Tibial artery (tissue), 4 donors: ENCODE results near the gene RIPOR1.
A peak's percentile ranks its signal among the peaks of the same experiment; 100 is the strongest.

Experiments
- DNase-seq, 2 donors: peaks; one replicate each; pipeline ENCODE4 v3.0.0-alpha.2; 2019
- H3K27ac ChIP-seq, 2 donors: fragments of 200-600 bp; sonication (generic) in 1 of 2; 1 replicate in 1 of 2; 2 replicates in 1 of 2; pipeline ENCODE4 v1.5.1; 2018 to 2019; ENCODE audit warnings: mild to moderate bottlenecking in 1 of 2
- H3K27me3 ChIP-seq, 2 donors: fragments of 200-600 bp; sonication (generic) in 1 of 2; one replicate each; pipeline versions ENCODE4 v1.5.1 to v1.6.0; 2016 to 2019
- H3K36me3 ChIP-seq, 3 donors: fragments of 200-600 bp; sonication (generic) in 2 of 3; one replicate each; pipeline ENCODE4 v1.5.1; 2016 to 2019; ENCODE audit warnings: mild to moderate bottlenecking in 2 of 3
- H3K4me1 ChIP-seq, 4 donors: fragments of 200-600 bp; sonication (generic) in 2 of 4; 1 replicate in 3 of 4; 2 replicates in 1 of 4; pipeline ENCODE4 v1.5.1; 2016 to 2019
- H3K4me3 ChIP-seq, 2 donors: fragments of 200-600 bp; sonication (generic) in 1 of 2; 1 replicate in 1 of 2; 2 replicates in 1 of 2; pipeline ENCODE4 v1.5.1; 2018 to 2019; ENCODE audit warnings: mild to moderate bottlenecking in 2 of 2
- H3K9me3 ChIP-seq, 3 donors: fragments of 200-600 bp; sonication (generic) in 1 of 3; one replicate each; pipeline ENCODE4 v1.5.1; 2016 to 2019
- intact Hi-C: fragments of 100-400 bp; cut with DNase I; formaldehyde crosslinking; loops from one replicate; pipeline ENCODE4 v1.15.0; 2023; ENCODE audit warnings: low total_unique reads
- TF ChIP-seq, protein P1 (sequence below), 2 experiments: fragments of 200-600 bp in 1 of 2; fragments of 450-650 bp in 1 of 2; IDR thresholded peaks; one replicate each; pipeline ENCODE4 v1.5.1; 2017 to 2019; ENCODE audit warnings: antibody characterized with exemption in 2 of 2, mild to moderate bottlenecking in 1 of 2, moderate library complexity in 1 of 2

RIPOR1 gene

DNA sequence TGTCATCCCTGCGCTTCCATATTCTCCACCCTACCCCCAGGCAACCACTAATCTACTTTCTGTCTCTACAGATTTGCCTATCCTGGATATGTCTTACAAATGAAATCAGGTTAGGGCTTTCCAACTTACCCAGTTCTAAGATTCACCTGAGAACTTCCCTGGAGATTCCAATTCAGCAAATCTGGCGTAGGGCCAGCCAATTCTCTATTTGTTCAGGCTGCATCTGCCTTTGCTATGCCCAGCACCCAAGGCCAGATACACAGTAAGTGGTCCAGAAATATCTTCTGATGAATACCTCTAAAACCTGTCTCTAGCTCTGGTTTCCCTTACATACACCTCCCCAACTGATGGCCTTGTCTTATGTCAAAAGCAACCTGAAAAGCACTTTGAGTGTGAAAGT is 23.3 kb downstream of the RIPOR1 start:
- intact Hi-C loops = no loop called here
- DNase-seq = no peak
- H3K27me3 ChIP-seq = no peaks in the 10 kb centered on the region
- TF ChIP-seq, protein P1, sequence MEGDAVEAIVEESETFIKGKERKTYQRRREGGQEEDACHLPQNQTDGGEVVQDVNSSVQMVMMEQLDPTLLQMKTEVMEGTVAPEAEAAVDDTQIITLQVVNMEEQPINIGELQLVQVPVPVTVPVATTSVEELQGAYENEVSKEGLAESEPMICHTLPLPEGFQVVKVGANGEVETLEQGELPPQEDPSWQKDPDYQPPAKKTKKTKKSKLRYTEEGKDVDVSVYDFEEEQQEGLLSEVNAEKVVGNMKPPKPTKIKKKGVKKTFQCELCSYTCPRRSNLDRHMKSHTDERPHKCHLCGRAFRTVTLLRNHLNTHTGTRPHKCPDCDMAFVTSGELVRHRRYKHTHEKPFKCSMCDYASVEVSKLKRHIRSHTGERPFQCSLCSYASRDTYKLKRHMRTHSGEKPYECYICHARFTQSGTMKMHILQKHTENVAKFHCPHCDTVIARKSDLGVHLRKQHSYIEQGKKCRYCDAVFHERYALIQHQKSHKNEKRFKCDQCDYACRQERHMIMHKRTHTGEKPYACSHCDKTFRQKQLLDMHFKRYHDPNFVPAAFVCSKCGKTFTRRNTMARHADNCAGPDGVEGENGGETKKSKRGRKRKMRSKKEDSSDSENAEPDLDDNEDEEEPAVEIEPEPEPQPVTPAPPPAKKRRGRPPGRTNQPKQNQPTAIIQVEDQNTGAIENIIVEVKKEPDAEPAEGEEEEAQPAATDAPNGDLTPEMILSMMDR (IDR thresholded peaks at IDR 0.05) = no peak
- no peaks in the 10 kb centered on the region for H3K9me3 ChIP-seq
- H3K4me1 ChIP-seq = peaks cover 0 to 11% (median 0%) of the 10 kb centered on the region in 4 donors
- H3K27ac ChIP-seq = no peak overlapping the region
- no peak overlapping the region for H3K4me3 ChIP-seq
- H3K36me3 ChIP-seq = peaks cover 0 to 24% (median 4%) of the 10 kb centered on the region in 3 donors

DNA sequence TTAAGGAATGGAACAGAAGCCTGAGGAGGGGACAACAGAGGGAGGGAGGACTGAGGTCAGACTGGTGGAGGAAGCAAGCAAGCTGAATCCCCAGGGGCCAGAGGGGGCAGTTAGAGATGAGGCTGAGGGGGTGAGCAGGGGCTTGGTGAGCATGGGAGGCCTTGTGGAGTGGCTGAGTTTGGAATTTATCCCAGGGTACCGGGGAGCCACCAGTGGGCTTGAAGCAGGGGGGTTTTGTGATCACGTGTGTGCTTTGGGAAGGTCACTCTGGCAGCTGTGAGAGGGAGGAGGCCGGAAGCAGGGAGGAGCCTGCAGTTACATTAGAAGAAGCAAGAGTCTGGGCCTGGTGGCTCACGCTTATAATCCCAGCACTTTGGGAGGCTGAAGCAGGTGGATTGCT is 23.8 kb downstream of the RIPOR1 start:
- H3K27ac ChIP-seq = no peak overlapping the region
- intact Hi-C loops = no loop called here
- no peak overlapping the region for H3K4me3 ChIP-seq
- no peaks in the 10 kb centered on the region for H3K9me3 ChIP-seq
- peaks cover 0 to 7% (median 0%) of the 10 kb centered on the region in 4 donors for H3K4me1 ChIP-seq
- H3K27me3 ChIP-seq = no peaks in the 10 kb centered on the region
- TF ChIP-seq, protein P1 (IDR thresholded peaks at IDR 0.05) = no peak
- no peak for DNase-seq
- peaks cover 0 to 19% (median 4%) of the 10 kb centered on the region in 3 donors for H3K36me3 ChIP-seq

DNA sequence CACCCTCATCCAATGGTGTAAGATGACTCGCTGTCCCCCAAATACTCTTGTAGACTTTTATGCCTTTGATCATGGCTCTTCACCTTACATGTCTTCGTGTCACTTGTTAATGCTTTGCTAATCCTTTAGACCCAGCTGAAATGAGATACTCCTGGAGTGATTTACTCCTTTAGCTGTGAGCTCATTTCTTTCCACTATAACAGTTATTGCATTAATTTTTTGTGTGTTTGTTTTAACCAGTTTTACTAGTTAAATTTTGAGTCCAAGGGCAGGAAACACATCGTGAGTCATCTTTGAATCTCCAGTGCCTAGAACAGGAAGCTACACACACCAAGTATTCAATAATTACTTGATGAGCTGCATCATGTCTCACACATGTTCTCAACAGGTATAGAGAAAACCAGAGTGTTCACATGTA is 27.2 kb downstream of the RIPOR1 start:
- no peaks in the 10 kb centered on the region for H3K27me3 ChIP-seq
- DNase-seq = no peak
- no peaks in the 10 kb centered on the region for H3K36me3 ChIP-seq
- intact Hi-C loops = no loop called here
- H3K4me3 ChIP-seq = no peak overlapping the region
- H3K9me3 ChIP-seq = no peaks in the 10 kb centered on the region
- H3K4me1 ChIP-seq = peaks cover 0 to 4% (median 0%) of the 10 kb centered on the region in 4 donors
- no peak overlapping the region for H3K27ac ChIP-seq
- TF ChIP-seq, protein P1 (IDR thresholded peaks at IDR 0.05) = no peak

DNA sequence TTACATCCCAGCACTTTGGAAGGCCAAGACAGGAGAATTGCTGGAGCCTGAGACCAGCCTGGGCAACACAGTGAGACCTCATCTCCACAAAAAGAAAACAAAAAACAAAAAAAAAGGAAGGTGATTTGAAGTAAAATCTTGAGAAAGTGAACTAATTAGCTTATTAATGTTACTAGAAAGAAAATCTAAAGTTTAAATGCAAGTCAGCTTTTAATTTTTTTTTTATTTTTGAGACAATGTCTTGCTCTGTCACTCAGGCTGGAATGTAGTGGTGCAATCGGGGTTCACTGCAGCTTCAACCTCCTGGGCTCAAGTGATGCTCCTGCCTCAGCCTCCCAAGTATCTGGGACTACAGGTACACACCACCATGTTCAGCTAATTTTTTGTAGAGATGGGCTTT is 30.2 kb downstream of the RIPOR1 start:
- no peak for DNase-seq
- H3K36me3 ChIP-seq = no peaks in the 10 kb centered on the region
- no peaks in the 10 kb centered on the region for H3K9me3 ChIP-seq
- H3K27me3 ChIP-seq = no peaks in the 10 kb centered on the region
- H3K4me3 ChIP-seq = no peak overlapping the region
- intact Hi-C loops = no loop called here
- peaks cover 0 to 12% (median 7%) of the 10 kb centered on the region in 4 donors for H3K4me1 ChIP-seq
- H3K27ac ChIP-seq = no peak overlapping the region
- TF ChIP-seq, protein P1 (IDR thresholded peaks at IDR 0.05) = no peak

DNA sequence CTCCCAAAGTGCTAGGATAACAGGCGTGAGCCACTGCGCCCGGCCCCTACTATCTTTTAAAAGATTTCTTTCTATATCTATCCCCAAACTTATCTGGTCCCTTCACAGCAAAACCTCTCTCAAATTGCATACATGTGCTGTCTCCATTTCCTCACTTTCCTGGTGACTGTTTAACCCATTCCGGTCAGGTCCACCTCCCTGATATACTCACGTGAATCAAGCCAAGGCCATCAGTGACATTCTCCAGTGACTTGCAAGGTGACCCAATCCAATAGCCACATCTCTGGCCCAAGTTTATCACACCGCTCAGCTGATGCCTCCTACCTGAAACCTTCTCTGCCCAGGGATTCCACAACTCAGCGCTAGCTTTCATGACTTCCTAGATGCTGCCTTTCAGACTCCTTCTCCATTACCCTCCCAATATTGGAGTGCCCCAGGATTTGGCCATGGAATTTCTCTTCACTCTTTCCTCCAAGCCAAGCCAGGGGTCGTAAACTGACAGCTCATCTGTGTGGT is 32.3 kb downstream of the RIPOR1 start:
- peak in 1 of 2 donors; percentile 53 for DNase-seq
- H3K4me3 ChIP-seq = no peak overlapping the region
- no peaks in the 10 kb centered on the region for H3K27me3 ChIP-seq
- H3K36me3 ChIP-seq = no peaks in the 10 kb centered on the region
- intact Hi-C loops = loop anchor here (5.0 kb wide), 1 partner anchor 34 kb away; the partner anchor contains the start of gene RIPOR1
- TF ChIP-seq, protein P1 (IDR thresholded peaks at IDR 0.05) = no peak
- no peaks in the 10 kb centered on the region for H3K9me3 ChIP-seq
- peak overlapping the region; percentile 98 to 99 for H3K27ac ChIP-seq
- H3K4me1 ChIP-seq = peaks cover 0 to 25% (median 18%) of the 10 kb centered on the region in 4 donors

DNA sequence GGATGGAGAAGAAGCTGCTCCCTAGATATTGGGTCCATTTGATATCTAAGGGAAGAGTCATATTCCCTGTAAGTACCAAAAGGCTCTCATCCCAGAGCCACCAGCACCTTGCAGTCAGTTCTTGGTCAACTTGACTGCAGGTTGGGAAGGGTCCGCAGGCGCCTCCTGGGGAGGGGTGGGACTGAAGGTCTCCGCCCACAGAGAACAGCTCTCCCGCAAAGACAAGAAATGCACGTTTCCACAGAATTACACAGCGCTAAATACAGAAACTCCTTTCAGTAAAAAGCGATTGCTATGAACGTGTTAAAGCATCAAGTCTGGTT is 32.8 kb downstream of the RIPOR1 start:
- TF ChIP-seq, protein P1 (IDR thresholded peaks at IDR 0.05) = no peak
- Histone ChIP-seq H3K9me3 (no peaks in the 10 kb centered on the region), H3K4me3 (peak overlapping the region; percentile 91 to 95), H3K27ac (peak overlapping the region; percentile 98 to 99), H3K36me3 (no peaks in the 10 kb centered on the region), H3K27me3 (no peaks in the 10 kb centered on the region), H3K4me1 (peaks cover 0 to 25% (median 18%) of the 10 kb centered on the region in 4 donors)
- intact Hi-C loops = loop anchor here (5.0 kb wide), 1 partner anchor 34 kb away; the partner anchor contains the start of gene RIPOR1
- DNase-seq = no peak
